Glutamatergic neuron (in vitro differentiated cells): ENCODE data around the gene NUDT3. TPM values are rescaled to one million over a fixed set of nuclear protein-coding genes. Genes with fewer than 3 reads are reported as not detected.

Experiments used
- DNase-seq: peaks from one replicate; pipeline ENCODE4 v3.0.0; 2022
- H3K27ac Mint-ChIP-seq: one replicate; pipeline ENCODE4 v1.8.0; 2020; ENCODE audit warnings: mild to moderate bottlenecking, mixed read lengths, inconsistent platforms; ENCODE audit not compliant: unreplicated experiment
- H3K27me3 Mint-ChIP-seq: one replicate; pipeline ENCODE4 v1.8.0; 2020; ENCODE audit warnings: mild to moderate bottlenecking, moderate library complexity, mixed read lengths, inconsistent platforms; ENCODE audit not compliant: unreplicated experiment
- H3K36me3 Mint-ChIP-seq: one replicate; pipeline ENCODE4 v1.8.0; 2020; ENCODE audit warnings: mild to moderate bottlenecking, mixed read lengths, inconsistent platforms; ENCODE audit not compliant: unreplicated experiment
- H3K4me1 Mint-ChIP-seq: one replicate; pipeline ENCODE4 v1.8.0; 2020; ENCODE audit warnings: mild to moderate bottlenecking, low read depth, mixed read lengths, inconsistent platforms; ENCODE audit not compliant: unreplicated experiment
- H3K4me3 Mint-ChIP-seq: one replicate; pipeline ENCODE4 v1.8.0; 2020; ENCODE audit warnings: mild to moderate bottlenecking, mixed read lengths, inconsistent platforms; ENCODE audit not compliant: unreplicated experiment
- H3K9me3 Mint-ChIP-seq: one replicate; pipeline ENCODE4 v1.8.0; 2020; ENCODE audit warnings: mild to moderate bottlenecking, moderate library complexity, mixed read lengths, inconsistent platforms; ENCODE audit not compliant: unreplicated experiment
- CTCF ChIP-seq: fragments of 200-600 bp; sonication (generic); IDR thresholded peaks from one replicate; pipeline ENCODE4 v1.5.0; 2021; ENCODE audit not compliant: partially characterized antibody, unreplicated experiment
- microRNA-seq: library from miRNA; unstranded; fragments of <30 nt; microRNA quantifications from one replicate; pipeline ENCODE4, GENCODE V29; 2020; ENCODE audit not compliant: unreplicated experiment
- total RNA-seq: library from RNA; stranded (reverse); fragmentation: NEBNext Ultra II Directional; extraction: Animal tissue kit (Norgen Biotek cat#: 25700); gene quantifications from one replicate; pipeline ENCODE4 v1.2.1, GENCODE V29; 2021; ENCODE audit not compliant: unreplicated experiment

Gene NUDT3
- total RNA-seq, 1 donor from 2014 or later = 76.1 TPM

DNA sequence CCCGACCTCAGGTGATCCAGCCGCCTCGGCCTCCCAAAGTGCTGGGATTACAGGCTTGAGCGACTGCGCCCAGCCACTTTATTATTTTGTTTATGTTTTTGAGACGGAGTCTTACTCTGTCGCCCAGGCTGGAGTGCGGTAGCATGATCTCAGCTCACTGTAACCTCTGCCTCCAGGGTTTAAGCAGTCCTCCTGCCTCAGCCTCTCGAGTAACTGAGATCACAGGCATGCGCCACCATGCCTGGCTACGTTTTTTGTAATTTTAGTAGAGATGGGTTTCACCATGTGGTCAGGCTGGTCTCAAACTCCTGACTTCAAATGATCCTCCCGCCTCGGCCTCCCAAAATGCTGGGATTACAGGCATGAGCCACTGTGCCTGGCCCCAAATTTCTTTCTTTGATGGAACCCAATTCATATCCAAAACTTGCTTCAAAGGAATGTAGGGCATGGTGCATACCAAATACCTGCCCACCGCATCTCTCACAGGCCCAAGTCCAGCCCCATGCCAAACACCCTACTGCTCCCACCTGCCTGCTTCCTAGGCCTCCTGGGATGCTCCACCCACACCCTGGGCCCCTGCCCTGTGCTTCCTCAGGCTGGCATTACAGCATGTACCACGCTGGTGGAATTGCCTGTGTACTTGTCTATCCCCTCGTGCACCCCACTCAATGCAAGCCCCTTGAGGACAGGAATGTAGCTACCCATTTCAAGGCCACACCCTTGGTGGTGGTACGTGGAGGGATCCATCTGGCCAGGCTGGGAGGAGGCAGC lies 160.7 kb downstream of the NUDT3 start:
- Mint-ChIP-seq H3K9me3 (peaks cover 9% of the 10 kb centered on the region), H3K4me1 (peaks cover 3% of the 10 kb centered on the region), H3K36me3 (no peaks in the 10 kb centered on the region), H3K4me3 (no peak overlapping the region), H3K27ac (no peak overlapping the region), H3K27me3 (peaks cover 9% of the 10 kb centered on the region)
- no peak for TF ChIP-seq CTCF
- no peak for DNase-seq

DNA sequence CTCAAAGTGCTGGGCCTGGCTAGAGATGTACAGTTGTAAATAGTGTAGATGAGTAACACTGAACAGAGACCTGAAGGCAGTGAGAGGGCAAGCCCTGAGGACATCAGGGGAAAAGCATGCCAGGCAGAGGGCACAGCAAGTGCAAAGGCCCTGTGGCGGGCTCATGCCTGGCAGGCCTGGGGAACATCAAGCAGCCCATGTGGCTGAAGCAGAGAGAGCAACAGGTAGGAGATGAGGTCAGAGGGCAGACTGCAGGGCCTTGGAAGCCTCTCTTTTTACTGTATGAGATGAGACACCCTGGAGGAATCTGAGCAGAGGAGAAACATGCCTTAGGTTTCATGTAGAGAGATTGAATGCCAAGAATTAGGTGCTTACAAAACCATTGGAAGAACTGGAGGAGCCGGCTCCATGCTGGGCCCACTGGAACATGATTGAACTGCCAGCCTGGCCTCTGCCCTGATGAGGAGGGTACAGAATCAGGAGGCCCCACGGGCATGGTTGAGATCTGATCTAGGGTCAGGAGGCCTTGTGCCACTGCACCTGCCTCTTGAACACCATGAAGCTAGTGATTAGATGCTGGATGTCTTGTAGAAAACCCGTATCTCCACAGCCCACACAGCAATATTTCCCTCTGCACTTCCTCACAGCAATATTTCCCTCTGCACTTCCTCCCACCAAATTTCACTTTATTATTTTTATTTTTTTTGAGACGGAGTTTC lies 161.7 kb downstream of the NUDT3 start:
- TF ChIP-seq CTCF = no peak
- Mint-ChIP-seq H3K9me3 (peaks cover 6% of the 10 kb centered on the region), H3K4me3 (no peak overlapping the region), H3K27me3 (peaks cover 7% of the 10 kb centered on the region), H3K36me3 (no peaks in the 10 kb centered on the region), H3K4me1 (peaks cover 4% of the 10 kb centered on the region), H3K27ac (no peak overlapping the region)
- DNase-seq = no peak

- Mint-ChIP-seq H3K9me3 (peaks cover 6% of the 10 kb centered on the region), H3K36me3 (no peaks in the 10 kb centered on the region), H3K27ac (no peak overlapping the region), H3K4me1 (peaks cover 4% of the 10 kb centered on the region), H3K4me3 (no peak overlapping the region), H3K27me3 (peaks cover 7% of the 10 kb centered on the region)
- DNase-seq = no peak
- no peak for TF ChIP-seq CTCF
These were observed 162.6 kb downstream of the NUDT3 start for GRCh38 chr6:34229877-34230276.

Small RNAs within 50 kb of the gene (microRNA-seq; reads per million reads assigned to microRNA genes)
- gene MIR6835 = not detected

Other genes with a start within 250 kb of the NUDT3 start
- 119 TPM for gene GRM4, start 246.6 kb downstream of the NUDT3 start, total RNA-seq
- 322 TPM for gene HMGA1, start 155.8 kb downstream of the NUDT3 start, total RNA-seq
- gene SMIM29, start 143.7 kb downstream of the NUDT3 start, total RNA-seq = 54.7 TPM
- gene RPS10, start 33.4 kb upstream of the NUDT3 start, total RNA-seq = 643 TPM
- gene PACSIN1, start 73.4 kb upstream of the NUDT3 start, total RNA-seq = 0.47 TPM
- not detected for gene SPDEF, start 163.7 kb upstream of the NUDT3 start, total RNA-seq